Gastroesophageal sphincter (tissue), 4 donors: ENCODE measurements around the gene BYSL. TPM values are rescaled to one million over a fixed set of nuclear protein-coding genes. Genes with fewer than 3 reads are reported as not detected.

Experiments
- ATAC-seq: fragments of 150-250 bp; one replicate; pipeline ENCODE4 v1.9.1; 2016; ENCODE audit warnings: mild to moderate bottlenecking, moderate library complexity
- H3K27ac ChIP-seq, 4 donors: fragments of 200-600 bp; sonication (generic) in 3 of 4; 1 replicate in 3 of 4; 2 replicates in 1 of 4; pipeline ENCODE4 v1.5.1; 2016 to 2019
- H3K27me3 ChIP-seq: fragments of 200-600 bp; sonication (generic); one replicate; pipeline ENCODE4 v1.5.1; 2019
- H3K36me3 ChIP-seq, 2 donors: fragments of 200-600 bp; sonication (generic); one replicate each; pipeline ENCODE4 v1.5.1; 2019; ENCODE audit warnings: control low read depth in 1 of 2
- H3K4me1 ChIP-seq, 3 donors: fragments of 200-600 bp; sonication (generic); 1 replicate in 2 of 3; 2 replicates in 1 of 3; pipeline ENCODE4 v1.5.1; 2016 to 2019; ENCODE audit warnings: control low read depth in 2 of 3
- H3K4me3 ChIP-seq, 2 donors: fragments of 200-600 bp; sonication (generic); one replicate each; pipeline ENCODE4 v1.5.1; 2019; ENCODE audit warnings: mild to moderate bottlenecking in 1 of 2, moderate library complexity in 1 of 2
- H3K9me3 ChIP-seq, 3 donors: fragments of 200-600 bp; sonication (generic); one replicate each; pipeline ENCODE4 v1.5.1; 2017 to 2019; ENCODE audit warnings: control low read depth in 2 of 3
- EP300 ChIP-seq: sonication (generic); formaldehyde crosslinking; IDR thresholded peaks from one replicate; pipeline ENCODE4 v1.6.1; 2017; ENCODE audit warnings: antibody characterized with exemption, mild to moderate bottlenecking
- POLR2A ChIP-seq, 2 donors: fragments of 450-650 bp; IDR thresholded peaks; one replicate each; pipeline ENCODE4 v1.6.1; 2017; ENCODE audit warnings: antibody characterized with exemption in 2 of 2, mild to moderate bottlenecking in 2 of 2, moderate library complexity in 1 of 2
- POLR2AphosphoS5 ChIP-seq: sonication (generic); formaldehyde crosslinking; IDR thresholded peaks from one replicate; pipeline ENCODE4 v1.6.1; 2017; ENCODE audit warnings: antibody characterized with exemption
- WGBS, 2 donors: methylation state at CpG; one replicate each; pipeline ENCODE4 v1.1.5; 2018; ENCODE audit warnings: low coverage in 1 of 2; 5-methylcytosine and 5-hydroxymethylcytosine counted together
- total RNA-seq, 4 donors: library from RNA; depleted of rRNA; stranded (reverse); fragments of >200 nt; gene quantifications; one replicate each; pipeline ENCODE4 v1.1.0, GENCODE V29; 2016
- TF ChIP-seq, protein P1 (sequence below), 4 experiments: fragments of 200-600 bp in 2 of 4; fragments of 450-650 bp in 2 of 4; sonication (generic) in 1 of 4; IDR thresholded peaks; one replicate each; pipeline ENCODE4 v1.5.1; 2017 to 2019; ENCODE audit warnings: antibody characterized with exemption in 4 of 4, mild to moderate bottlenecking in 2 of 4, moderate library complexity in 2 of 4

BYSL gene
- total RNA-seq, 4 donors from 2014 or later = 7.2 to 10.3 (median 8.3) TPM

DNA sequence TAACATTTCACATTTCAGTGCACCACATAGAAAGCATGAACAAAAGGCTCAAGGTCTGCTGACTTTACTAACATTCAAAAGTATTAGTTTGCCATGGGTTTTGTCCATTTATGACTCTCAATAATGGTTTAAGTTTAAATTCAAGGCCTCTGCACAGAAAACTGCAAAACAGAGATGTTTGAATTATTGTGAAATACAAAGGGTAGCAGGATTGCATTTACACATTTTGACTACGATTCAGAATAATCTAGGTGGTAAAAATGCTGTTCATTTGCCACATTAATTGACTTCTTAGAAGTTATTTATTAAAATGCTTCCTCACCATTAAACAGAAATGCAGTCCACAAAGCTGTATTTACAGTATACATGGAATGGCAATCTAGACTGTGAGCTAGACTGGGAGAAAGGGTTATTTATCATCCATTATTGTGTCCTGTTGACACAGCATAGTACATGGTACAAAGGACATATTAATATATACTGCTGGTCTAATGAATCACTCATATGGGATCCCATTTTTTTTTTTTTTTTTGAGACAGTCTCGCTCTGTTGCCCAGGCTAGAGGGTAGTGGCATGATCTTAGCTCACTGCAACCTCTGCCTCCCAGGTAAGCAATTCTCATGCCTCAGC is 44.1 kb upstream of the BYSL start:
- no peak for ATAC-seq
- Histone ChIP-seq H3K36me3 (peaks cover 0 to 3% of the 10 kb centered on the region in 2 donors), H3K9me3 (no peaks in the 10 kb centered on the region), H3K4me1 (no peaks in the 10 kb centered on the region), H3K4me3 (no peak overlapping the region), H3K27ac (no peak overlapping the region), H3K27me3 (no peaks in the 10 kb centered on the region)
- 96 to 100% methylated on average over 2 of the region's 2 CpGs for WGBS, 2 donors
- TF ChIP-seq POLR2A (IDR thresholded peaks at IDR 0.05) = no peak
- no peak for TF ChIP-seq POLR2AphosphoS5
- no peak for TF ChIP-seq EP300
- TF ChIP-seq, protein P1, sequence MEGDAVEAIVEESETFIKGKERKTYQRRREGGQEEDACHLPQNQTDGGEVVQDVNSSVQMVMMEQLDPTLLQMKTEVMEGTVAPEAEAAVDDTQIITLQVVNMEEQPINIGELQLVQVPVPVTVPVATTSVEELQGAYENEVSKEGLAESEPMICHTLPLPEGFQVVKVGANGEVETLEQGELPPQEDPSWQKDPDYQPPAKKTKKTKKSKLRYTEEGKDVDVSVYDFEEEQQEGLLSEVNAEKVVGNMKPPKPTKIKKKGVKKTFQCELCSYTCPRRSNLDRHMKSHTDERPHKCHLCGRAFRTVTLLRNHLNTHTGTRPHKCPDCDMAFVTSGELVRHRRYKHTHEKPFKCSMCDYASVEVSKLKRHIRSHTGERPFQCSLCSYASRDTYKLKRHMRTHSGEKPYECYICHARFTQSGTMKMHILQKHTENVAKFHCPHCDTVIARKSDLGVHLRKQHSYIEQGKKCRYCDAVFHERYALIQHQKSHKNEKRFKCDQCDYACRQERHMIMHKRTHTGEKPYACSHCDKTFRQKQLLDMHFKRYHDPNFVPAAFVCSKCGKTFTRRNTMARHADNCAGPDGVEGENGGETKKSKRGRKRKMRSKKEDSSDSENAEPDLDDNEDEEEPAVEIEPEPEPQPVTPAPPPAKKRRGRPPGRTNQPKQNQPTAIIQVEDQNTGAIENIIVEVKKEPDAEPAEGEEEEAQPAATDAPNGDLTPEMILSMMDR (IDR thresholded peaks at IDR 0.05) = no peak

DNA sequence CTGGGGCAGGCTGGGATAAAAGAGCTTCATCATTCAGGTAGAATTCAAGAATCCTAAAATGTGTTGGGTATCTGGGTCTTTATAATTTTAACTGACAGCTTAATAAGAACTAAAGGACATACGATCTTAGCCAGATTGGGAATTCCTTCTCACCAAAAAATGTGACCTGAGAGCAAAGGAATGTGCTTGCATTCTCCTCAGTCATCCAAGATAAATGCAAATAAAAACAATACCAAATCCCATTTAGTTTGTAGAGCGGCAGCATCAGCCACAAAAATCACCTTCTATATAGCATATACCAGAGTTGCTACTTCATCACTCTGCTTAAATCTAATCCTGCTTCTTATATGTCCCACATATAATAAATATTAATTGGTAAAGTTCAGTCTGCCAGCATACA is 43.1 kb upstream of the BYSL start:
- TF ChIP-seq POLR2A (IDR thresholded peaks at IDR 0.05) = no peak
- TF ChIP-seq, protein P1 (IDR thresholded peaks at IDR 0.05) = no peak
- TF ChIP-seq POLR2AphosphoS5 = no peak
- no peak for TF ChIP-seq EP300
- Histone ChIP-seq H3K27ac (no peak overlapping the region), H3K4me1 (no peaks in the 10 kb centered on the region), H3K4me3 (no peak overlapping the region), H3K27me3 (no peaks in the 10 kb centered on the region), H3K9me3 (no peaks in the 10 kb centered on the region), H3K36me3 (no peaks in the 10 kb centered on the region)
- no peak for ATAC-seq
- WGBS, 2 donors = 83 to 94% methylated on average over 2 of the region's 2 CpGs

- Histone ChIP-seq H3K27me3 (no peaks in the 10 kb centered on the region), H3K27ac (no peak overlapping the region), H3K36me3 (no peaks in the 10 kb centered on the region), H3K4me1 (no peaks in the 10 kb centered on the region), H3K9me3 (no peaks in the 10 kb centered on the region), H3K4me3 (no peak overlapping the region)
- ATAC-seq = no peak
- WGBS, 2 donors = 83 to 89% methylated on average over 2 to 3 of the region's 5 CpGs
- TF ChIP-seq, protein P1 (IDR thresholded peaks at IDR 0.05) = no peak
- TF ChIP-seq POLR2A (IDR thresholded peaks at IDR 0.05) = no peak
- TF ChIP-seq POLR2AphosphoS5 = no peak
- TF ChIP-seq EP300 = no peak
Measured at GRCh38 chr6:41878961-41879405, 42.3 kb upstream of the BYSL start.

DNA sequence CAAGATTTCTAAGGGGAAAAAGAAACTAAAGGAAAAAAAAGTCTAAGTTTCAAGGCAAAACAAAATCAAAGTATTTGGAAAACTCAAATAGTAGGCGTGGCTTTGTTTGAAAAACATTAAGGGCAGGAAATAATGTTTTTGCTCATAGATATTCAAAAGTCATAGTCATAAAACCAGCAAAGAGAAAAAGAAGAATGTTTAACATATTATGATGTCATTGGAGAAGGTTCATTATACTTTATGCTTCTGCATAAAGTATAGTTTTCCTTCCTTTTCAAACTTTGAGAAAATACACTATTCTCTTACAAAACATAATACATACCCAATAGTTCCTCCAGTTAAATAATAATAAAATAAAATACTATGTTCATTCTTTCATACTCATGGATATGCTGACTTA is 39.8 kb upstream of the BYSL start:
- no peaks in the 10 kb centered on the region for H3K36me3 ChIP-seq
- H3K27ac ChIP-seq = no peak overlapping the region
- ATAC-seq = no peak
- no peaks in the 10 kb centered on the region for H3K9me3 ChIP-seq
- no peak overlapping the region for H3K4me3 ChIP-seq
- H3K4me1 ChIP-seq = no peaks in the 10 kb centered on the region
- WGBS, 2 donors = 94 to 100% methylated on average over 1 of the region's 1 CpG
- TF ChIP-seq POLR2A (IDR thresholded peaks at IDR 0.05) (no peak), EP300 (no peak), POLR2AphosphoS5 (no peak)
- TF ChIP-seq, protein P1 (IDR thresholded peaks at IDR 0.05) = no peak
- no peaks in the 10 kb centered on the region for H3K27me3 ChIP-seq

DNA sequence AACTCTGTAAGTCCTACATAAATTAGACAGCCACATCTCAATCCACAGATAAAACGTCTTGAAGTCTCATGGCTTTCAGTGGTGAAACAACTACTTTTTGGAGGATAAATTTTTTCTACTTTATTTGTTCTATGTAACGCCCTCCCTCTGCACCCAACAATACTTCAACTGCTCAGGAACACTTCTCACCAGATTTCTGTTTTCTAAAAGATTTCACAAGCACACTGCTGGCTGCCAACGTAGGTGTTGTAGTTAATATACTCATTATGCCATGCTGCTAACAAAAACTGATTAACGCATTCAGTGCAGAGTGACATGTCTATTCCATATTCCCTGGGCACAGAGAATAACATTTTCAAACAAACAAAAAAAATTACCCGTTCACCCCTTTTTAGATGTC is 36.3 kb upstream of the BYSL start:
- 77 to 86% methylated on average over 5 of the region's 5 CpGs for whole genome bisulfite sequencing, 2 donors
- no peak overlapping the region for H3K27ac ChIP-seq
- no peaks in the 10 kb centered on the region for H3K4me1 ChIP-seq
- H3K36me3 ChIP-seq = no peaks in the 10 kb centered on the region
- no peaks in the 10 kb centered on the region for H3K27me3 ChIP-seq
- ATAC-seq = no peak
- no peak overlapping the region for H3K4me3 ChIP-seq
- TF ChIP-seq, protein P1 (IDR thresholded peaks at IDR 0.05) = no peak
- no peak for TF ChIP-seq EP300
- no peak for TF ChIP-seq POLR2A (IDR thresholded peaks at IDR 0.05)
- TF ChIP-seq POLR2AphosphoS5 = no peak
- no peaks in the 10 kb centered on the region for H3K9me3 ChIP-seq
